Right lobe of liver (tissue), 6 donors: ENCODE data around the gene CNBP. TPM values are rescaled to one million over a fixed set of nuclear protein-coding genes. Genes with fewer than 3 reads are reported as not detected.

Experiments
- ATAC-seq, 4 donors: fragments of 200-7000 bp; cut with Tn5 transposase; one replicate each; pipeline ENCODE4 v1.9.1; 2020; ENCODE audit warnings: mild to moderate bottlenecking in 4 of 4, moderate library complexity in 4 of 4
- DNase-seq, 3 donors: peaks; one replicate each; pipeline ENCODE4 v3.0.0-alpha.2; 2020
- H3K27ac ChIP-seq, 3 donors: fragments of 200-600 bp; one replicate each; pipeline ENCODE4 v1.8.0; 2022
- H3K27me3 ChIP-seq, 2 donors: fragments of 200-600 bp; one replicate each; pipeline ENCODE4 v1.8.0; 2022
- H3K36me3 ChIP-seq, 4 donors: fragments of 200-600 bp; sonication (generic) in 1 of 4; one replicate each; pipeline versions ENCODE4 v1.5.1 to v1.8.0; 2017 to 2022; ENCODE audit warnings: control low read depth in 1 of 4
- H3K4me1 ChIP-seq, 4 donors: fragments of 200-600 bp; sonication (generic) in 1 of 4; one replicate each; pipeline versions ENCODE4 v1.5.1 to v1.8.0; 2017 to 2022; ENCODE audit warnings: control low read depth in 1 of 4
- H3K4me3 ChIP-seq, 3 donors: fragments of 200-600 bp; one replicate each; pipeline ENCODE4 v1.8.0; 2022
- H3K9me3 ChIP-seq, 4 donors: fragments of 200-600 bp; sonication (generic) in 1 of 4; one replicate each; pipeline versions ENCODE4 v1.5.1 to v1.8.0; 2017 to 2022; ENCODE audit warnings: control low read depth in 1 of 4
- POLR2A ChIP-seq: fragments of 450-650 bp; IDR thresholded peaks from one replicate; pipeline ENCODE4 v1.6.1; 2017; ENCODE audit warnings: antibody characterized with exemption, mild to moderate bottlenecking
- WGBS: methylation state at CpG from one replicate; pipeline ENCODE4 v1.1.6; 2018; ENCODE audit warnings: low coverage, low lambda C conversion rate; ENCODE audit not compliant: insufficient coverage; ENCODE audit errors: missing lambda C conversion rate; 5-methylcytosine and 5-hydroxymethylcytosine counted together
- intact Hi-C, 2 donors: fragments of 100-400 bp; cut with DNase I; formaldehyde crosslinking; loops; one replicate each; pipeline versions ENCODE4 v1.11.2 to v1.14.1; 2022
- long read RNA-seq: library from polyadenylated mRNA; unstranded; transcript quantifications from one replicate; pipeline ENCODE4 v2.0.0, GENCODE V29; 2019
- total RNA-seq, 6 experiments: library from RNA; depleted of rRNA in 2 of 6; stranded (reverse); fragments of >200 nt in 2 of 6; fragmentation: NEBNext Ultra II Directional in 3 of 6; extraction: Animal tissue kit (Norgen Biotek cat#: 25700) in 3 of 6; gene quantifications; one replicate each; pipeline versions ENCODE4 v1.1.0 to v1.2.4, GENCODE V29; 2016 to 2023
- TF ChIP-seq, protein P1 (sequence below), 4 donors: fragments of 200-600 bp in 3 of 4; fragments of 450-650 bp in 1 of 4; IDR thresholded peaks; one replicate each; pipeline versions ENCODE4 v1.5.1 to v1.8.0; 2016 to 2022; ENCODE audit warnings: antibody characterized with exemption in 4 of 4, mild to moderate bottlenecking in 2 of 4
- donor health status: DM: no; HTN: yes; CAD: no.
- donor health status: DM: no; HTN: no; CAD: no.
- donor health status: DM: no; HTN: no; CAD: no.
- donor health status: DM: no; HTN: yes; CAD: no.
- donor health status: DM: no; HTN: yes; CAD: no.

Gene CNBP
- 100 to 1,000 TPM; 164 to 222 (median 215) TPM for total RNA-seq
- long read RNA-seq, transcript CNBP-207 (5 exons, 1,626 nt), result minor isoform, 46 of 138 reads
- long read RNA-seq, transcript CNBP-204 (5 exons, 1,641 nt), result minor isoform, 10 of 138 reads
- long read RNA-seq, transcript CNBP-208 (5 exons, 1,549 nt), result minor isoform, 9 of 138 reads
- long read RNA-seq, transcript CNBP-201 (5 exons, 1,664 nt), result major isoform, 50 of 138 reads
- long read RNA-seq, partial matches to known transcripts, result 1 of 138 reads
- long read RNA-seq, other reads (novel, unspliced or antisense), result 20 of 138 reads

DNA sequence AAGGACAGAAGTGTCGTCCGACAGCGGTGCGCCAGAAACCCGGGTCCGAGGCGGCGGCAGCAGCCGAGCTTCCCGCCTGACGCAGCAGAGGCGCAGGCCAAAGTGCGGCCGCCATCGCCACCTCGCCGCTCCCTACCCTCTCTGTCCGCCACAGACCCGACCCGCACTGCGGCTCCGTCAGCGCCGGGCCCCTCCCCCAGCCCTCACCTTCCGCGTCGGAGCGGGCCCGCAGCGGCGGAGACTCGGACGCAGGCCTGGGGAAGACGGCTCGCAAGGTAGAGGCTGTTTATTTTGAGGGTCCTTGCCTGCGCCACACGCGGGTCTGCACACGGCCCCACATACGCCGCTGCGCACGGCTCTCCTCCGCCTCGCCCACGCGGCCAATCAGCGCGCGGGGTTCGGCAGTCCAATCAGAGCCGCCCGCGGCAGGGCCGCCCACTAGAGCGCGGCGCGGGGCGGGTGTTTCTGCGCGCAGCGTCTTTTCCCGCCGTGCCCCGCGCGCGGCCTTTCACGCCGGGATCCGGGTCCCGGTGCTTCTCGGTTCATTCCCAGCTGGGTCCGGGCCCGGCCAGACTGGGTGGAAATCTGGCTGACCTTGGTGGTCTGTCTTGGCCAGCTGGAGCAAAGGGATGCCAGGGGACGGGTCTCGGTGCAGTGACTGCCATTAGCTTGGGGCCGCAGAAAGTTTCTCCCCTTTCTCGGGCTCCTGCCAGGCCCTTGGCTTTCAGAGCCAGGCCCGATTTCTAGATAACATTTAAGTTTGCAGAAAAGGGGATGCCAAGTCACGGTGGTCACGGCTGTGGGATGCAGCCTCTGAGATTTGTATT is at the start of gene CNBP:
Gene CNBP (minus strand): TSS at position 328 of the 827 bp plus-strand sequence. CDS start 12,139 bp downstream, outside the sequence.
- peak; percentile 95 to 96 (median 95) for DNase-seq
- peak; percentile 99 for TF ChIP-seq POLR2A
- TF ChIP-seq, protein P1, sequence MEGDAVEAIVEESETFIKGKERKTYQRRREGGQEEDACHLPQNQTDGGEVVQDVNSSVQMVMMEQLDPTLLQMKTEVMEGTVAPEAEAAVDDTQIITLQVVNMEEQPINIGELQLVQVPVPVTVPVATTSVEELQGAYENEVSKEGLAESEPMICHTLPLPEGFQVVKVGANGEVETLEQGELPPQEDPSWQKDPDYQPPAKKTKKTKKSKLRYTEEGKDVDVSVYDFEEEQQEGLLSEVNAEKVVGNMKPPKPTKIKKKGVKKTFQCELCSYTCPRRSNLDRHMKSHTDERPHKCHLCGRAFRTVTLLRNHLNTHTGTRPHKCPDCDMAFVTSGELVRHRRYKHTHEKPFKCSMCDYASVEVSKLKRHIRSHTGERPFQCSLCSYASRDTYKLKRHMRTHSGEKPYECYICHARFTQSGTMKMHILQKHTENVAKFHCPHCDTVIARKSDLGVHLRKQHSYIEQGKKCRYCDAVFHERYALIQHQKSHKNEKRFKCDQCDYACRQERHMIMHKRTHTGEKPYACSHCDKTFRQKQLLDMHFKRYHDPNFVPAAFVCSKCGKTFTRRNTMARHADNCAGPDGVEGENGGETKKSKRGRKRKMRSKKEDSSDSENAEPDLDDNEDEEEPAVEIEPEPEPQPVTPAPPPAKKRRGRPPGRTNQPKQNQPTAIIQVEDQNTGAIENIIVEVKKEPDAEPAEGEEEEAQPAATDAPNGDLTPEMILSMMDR (IDR thresholded peaks at IDR 0.05), result no peak
- peaks cover 0 to 57% (median 7%) of the 10 kb centered on the region in 4 donors for H3K4me1 ChIP-seq

DNA sequence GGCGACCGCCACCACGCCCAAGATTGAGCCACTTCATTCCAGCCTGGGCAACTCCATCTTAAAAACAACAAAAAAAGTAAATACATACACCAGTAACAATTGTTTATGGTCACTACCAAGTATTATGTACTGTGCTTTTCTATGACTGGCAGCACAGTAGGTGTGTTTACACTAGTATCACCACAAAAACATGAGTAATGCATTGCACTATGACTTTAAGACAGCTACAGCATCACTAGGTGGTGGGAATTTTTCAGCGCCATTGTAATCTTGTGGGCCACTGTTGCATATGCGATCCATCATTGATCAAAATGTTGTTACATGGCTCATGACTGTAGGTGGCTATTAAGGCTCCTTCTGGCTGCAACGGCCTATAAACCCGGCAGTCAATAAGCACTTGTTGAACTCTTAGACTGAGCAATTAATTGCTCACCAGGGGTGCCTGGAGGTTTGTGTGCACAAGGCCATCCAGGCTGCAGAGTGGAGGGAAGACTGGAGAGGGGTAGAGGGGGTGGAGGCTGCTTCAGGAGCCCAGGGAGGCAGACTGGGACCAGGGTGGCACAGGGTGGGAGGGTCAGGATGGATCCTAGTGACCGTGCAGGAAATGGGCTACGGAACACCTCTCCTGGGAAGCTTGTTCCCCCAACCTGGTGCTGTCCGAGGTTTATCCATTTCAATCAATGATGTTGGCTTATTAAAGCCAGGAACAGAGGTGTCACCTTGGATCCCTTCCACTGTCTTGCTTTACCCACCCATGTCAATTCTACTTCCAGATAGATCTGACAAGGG is 47.8 kb upstream of the CNBP start:
- ATAC-seq (no peak), DNase-seq (peak in 1 of 3 donors; percentile 42)
- no peaks in the 10 kb centered on the region for H3K36me3 ChIP-seq
- H3K27me3 ChIP-seq, result no peaks in the 10 kb centered on the region
- intact Hi-C loops, result no loop called here
- peaks cover 0 to 14% (median 0%) of the 10 kb centered on the region in 4 donors for H3K4me1 ChIP-seq
- TF ChIP-seq, protein P1 (IDR thresholded peaks at IDR 0.05), result no peak
- TF ChIP-seq POLR2A, result no peak
- WGBS, result 58% methylated on average over 5 of the region's 10 CpGs
- H3K27ac ChIP-seq, result peak overlapping the region in 2 of 3 donors; percentile 24 to 69
- H3K9me3 ChIP-seq, result no peaks in the 10 kb centered on the region
- H3K4me3 ChIP-seq, result no peak overlapping the region

More for the DNA sequence above, at the start of gene CNBP:
- 0% methylated on average over 8 of the region's 83 CpGs for WGBS
- Histone ChIP-seq H3K36me3 (peaks cover 0 to 5% (median 3%) of the 10 kb centered on the region in 4 donors), H3K4me3 (peak within 1 kb of the TSS; percentile 95 to 99 (median 98)), H3K27me3 (no peaks in the 10 kb centered on the region), H3K9me3 (no peaks in the 10 kb centered on the region), H3K27ac (peak within 1 kb of the TSS; percentile 99 to 100 (median 100))
- ATAC-seq, result peak; percentile 92 to 99 (median 96)
- intact Hi-C loops, result no loop called here

DNA sequence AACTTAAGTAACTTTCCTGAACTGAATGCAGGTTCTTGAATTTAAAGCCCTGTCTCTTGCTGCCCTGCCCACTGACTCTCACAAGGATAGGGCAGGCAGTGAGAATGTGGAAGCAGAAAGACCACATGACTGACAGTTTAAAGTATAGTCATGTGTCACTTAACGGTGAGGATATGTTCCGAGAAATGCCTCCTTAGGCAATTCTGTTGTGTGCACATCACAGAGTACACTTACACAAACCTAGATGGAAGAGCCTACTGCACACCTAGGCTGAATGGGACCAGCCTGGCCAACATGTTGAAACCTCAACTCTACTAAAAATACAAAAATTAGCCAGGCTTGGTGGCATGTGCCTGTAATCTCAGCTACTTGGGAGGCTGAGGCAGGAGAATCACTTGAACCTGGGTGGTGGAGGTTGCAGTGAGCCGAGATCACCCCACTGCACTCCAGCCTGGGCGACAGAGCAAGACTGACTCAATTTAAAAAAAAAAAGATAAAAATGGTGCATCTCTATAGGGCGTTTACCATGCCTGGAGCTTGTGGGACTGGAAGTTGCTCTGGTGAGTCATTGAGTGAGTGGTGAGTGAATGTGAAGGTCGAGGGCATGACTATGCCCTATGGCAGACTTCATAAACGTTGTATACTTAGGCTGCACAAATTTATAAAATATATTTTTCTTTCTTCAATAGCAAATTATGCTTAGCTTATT is 46.8 kb upstream of the CNBP start:
- ATAC-seq (peak; percentile 38 to 57 (median 47)), DNase-seq (peak in 1 of 3 donors; percentile 30)
- Histone ChIP-seq H3K36me3 (no peaks in the 10 kb centered on the region), H3K9me3 (no peaks in the 10 kb centered on the region), H3K27ac (peak overlapping the region; percentile 26 to 69 (median 43)), H3K4me3 (no peak overlapping the region), H3K4me1 (peaks cover 0 to 20% (median 2%) of the 10 kb centered on the region in 4 donors), H3K27me3 (no peaks in the 10 kb centered on the region)
- WGBS, result 52% methylated on average over 7 of the region's 7 CpGs
- intact Hi-C loops, result no loop called here
- TF ChIP-seq, protein P1 (IDR thresholded peaks at IDR 0.05), result no peak
- peak; percentile 39 for TF ChIP-seq POLR2A
